GM19395 (cell line): ENCODE results near the gene ADORA2B.
"Not testable (repeated sequence)": the region's sequence is repeated elsewhere in the genome, so short reads cannot be mapped to it uniquely, and the experiment has no call there.

Experiments used
- ATAC-seq: cut with Tn5 transposase; IDR thresholded peaks from one replicate; pipeline ENCODE4 v1.9.1; 2021; ENCODE audit warnings: mild to moderate bottlenecking, moderate library complexity; ENCODE audit not compliant: unreplicated experiment

ADORA2B gene

GRCh38 chr17:15921640-15922039 lies 23.3 kb upstream of the ADORA2B start:
- no peak for ATAC-seq

- ATAC-seq, result no peak
Observed at GRCh38 chr17:15922586-15922985, 22.3 kb upstream of the ADORA2B start.

DNA sequence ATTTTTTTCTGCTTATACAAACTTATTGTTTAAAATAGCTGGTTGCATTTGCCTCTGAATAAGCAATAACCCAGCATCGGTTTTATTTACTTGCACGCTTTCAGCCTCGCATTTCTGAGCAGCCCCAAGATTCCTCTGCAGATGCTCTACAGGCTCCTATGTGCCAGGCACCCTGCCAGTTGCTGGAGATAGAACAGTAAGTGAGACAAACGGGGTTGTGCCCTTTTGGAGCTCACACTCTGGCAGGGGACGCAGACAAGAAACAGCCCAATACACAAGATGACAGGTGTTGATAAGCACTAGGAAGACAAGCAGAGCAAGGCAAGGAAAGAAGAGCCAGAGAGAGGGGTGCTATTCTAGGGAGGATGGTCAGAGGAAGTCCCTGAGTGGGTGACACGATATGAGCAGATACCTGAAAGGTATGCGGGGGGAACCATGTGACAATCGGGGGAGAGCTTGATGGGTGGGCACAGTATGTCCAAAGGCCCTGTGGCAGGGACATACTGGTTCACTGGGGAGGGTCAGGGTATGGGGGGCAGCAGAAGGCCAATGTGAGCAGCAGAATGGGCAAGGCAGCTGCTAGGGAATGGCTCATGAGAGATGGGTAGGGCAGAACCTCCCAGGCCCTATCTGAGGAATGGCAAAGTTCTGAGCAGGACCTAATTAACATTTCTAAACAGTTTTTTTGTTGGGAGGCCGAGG lies 18.7 kb upstream of the ADORA2B start:
- ATAC-seq, result no peak

DNA sequence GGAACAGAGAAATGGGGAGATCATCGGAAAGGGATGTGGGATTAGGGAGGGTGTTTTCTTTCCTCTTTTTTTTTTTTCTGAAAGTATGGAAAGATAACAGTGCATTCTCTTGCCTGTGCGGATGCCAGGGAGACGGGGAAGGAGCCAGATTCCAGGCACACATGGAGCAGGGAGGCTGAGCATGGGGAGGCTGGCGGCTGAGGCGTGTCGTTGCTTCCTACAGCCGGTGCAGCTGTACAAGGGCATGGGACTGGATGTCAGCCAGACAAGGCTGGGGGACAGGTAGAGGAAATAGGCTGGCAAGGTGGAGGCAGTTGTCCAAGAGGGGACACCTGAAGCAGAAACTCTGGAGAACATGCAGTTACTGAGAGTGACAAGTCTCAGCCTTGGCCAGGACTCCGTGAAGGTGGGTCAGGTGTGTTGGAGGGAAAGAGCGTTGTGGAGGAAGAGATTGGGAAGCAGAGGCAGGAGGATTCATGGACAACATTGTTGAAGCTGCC lies 16.6 kb upstream of the ADORA2B start:
- ATAC-seq, result no peak

- ATAC-seq, result no peak
Observed at GRCh38 chr17:15929941-15930340, 15.0 kb upstream of the ADORA2B start.

GRCh38 chr17:15930426-15930825 lies 14.5 kb upstream of the ADORA2B start:
- ATAC-seq, result no peak

GRCh38 chr17:15931394-15931793 lies 13.5 kb upstream of the ADORA2B start:
- ATAC-seq, result no peak

DNA sequence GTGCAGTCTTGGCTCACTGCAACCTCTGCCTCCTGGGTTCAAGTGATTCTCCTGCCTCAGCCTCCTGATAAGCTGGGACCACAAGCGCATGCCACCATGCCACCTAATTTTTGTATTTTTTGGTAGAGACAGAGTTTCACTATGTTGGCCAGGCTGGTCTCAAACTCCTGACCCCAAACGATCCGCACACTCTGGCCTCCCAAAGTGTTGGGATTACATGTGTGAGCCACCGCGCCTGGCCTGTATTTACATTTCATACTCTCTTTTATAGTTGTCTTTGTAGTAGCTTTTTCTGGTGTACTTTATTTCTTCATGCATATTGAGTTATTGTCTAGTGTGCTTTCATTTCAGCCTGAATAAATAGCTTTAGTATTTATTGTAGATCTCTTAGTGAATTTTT lies 10.1 kb upstream of the ADORA2B start:
- ATAC-seq, result no peak

DNA sequence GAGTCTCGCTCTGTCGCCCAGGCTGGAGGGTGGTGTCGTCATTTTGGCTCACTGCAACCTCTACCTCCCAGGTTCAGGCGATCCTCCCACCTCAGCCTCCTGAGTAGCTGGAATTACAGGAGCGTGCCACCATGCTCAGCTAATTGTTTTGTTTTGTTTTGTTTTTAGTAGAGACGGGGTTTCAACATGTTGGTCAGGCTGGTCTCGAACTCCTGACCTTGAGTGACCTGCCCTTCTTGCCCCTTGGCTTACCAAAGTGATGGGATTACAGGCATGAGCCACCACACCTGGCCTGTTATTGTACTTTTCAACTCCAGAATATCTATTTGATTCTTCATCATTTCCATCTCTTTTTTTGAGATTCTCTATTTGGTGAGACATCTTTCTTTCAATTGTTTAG lies 9.0 kb upstream of the ADORA2B start:
- no peak for ATAC-seq

DNA sequence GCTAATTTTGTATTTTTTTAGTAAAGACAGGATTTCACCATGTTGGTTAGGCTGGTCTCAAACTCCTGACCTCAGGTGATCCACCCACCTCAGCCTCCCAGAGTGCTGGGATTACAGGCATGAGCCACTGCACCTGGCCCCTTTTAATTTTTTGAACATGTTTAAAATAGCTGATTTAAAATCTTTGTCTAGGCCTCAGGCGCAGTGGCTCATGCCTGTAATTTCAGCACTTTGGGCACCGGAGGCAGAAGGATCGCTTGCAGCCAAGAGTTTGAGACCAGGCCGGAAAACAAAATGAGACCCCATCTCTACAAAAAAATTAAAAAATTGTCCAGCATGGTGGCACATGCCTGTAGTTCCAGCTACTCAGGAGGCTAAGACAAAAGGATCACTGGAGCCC lies 8.4 kb upstream of the ADORA2B start:
- ATAC-seq, result not testable (repeated sequence)

GRCh38 chr17:15941781-15942180 lies 3.1 kb upstream of the ADORA2B start:
- ATAC-seq, result no peak

DNA sequence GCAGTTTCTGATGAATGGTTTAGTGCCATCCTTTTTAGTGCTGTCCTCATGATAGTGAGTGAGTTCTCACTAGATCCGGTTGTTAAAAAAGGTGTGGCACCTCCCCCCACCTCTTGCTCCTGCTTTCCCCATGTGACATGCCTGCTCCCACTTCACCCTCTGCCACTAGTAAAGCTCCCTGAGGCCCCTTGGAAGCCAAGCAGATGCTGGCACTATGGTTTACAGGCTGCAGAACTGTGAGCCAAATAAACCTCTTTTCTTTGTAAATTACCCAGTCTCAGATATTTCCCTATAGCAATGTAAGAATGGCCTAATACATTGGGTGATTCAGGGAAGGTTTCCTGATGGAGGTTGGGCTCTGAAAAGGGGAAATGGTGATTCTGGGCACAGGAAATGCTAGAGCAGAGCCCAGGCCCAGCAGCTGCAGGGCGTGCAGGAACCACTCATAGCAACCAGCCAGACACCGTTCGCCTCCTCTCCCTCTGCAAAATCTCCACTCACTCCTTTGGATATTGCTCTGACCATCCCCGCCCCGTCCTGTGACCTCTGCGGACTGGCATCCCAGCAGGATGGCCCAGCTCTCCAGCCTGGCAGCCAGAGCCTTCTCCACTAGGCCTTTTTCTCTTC lies 2.6 kb upstream of the ADORA2B start:
- ATAC-seq, result no peak

DNA sequence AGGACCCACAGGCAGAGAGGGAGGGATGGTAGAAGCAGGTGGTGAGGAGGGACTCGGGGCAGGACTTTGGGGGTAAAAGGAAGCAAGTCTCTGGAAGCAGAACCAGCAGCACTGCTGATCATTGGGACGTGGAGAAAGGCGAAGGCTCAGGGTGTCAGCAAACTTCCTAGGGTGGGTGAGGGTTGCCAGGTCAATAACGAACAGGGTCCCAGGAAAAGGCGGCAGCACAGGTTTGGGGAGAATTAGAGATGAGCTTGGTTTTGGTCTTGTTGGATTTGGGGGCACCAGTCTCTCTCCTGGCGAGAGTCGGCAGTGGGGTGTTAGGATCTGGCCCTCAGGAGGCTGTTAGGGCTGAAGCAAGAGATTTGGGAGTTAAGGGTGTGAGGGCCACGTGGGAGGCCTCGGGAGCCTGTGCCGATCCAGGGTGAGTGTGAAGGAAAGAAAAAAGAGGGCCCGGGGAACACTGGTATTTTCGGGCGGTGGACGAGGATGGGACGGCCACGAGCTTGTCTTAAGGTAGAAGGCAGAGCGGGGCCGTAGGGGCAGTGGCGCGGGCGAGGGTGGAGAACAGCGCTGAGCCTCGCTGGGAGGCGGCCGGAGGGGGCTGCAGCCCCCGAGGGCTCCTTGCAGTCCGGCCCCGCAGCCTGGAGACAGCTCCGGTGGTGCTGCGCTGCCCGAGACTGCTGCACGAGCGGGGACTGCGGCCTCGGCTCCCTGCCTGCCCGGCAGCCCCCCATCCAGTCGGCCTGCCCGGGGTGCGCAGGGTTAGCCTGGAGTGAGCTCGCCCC lies 765 bp upstream of the ADORA2B start:
- no peak for ATAC-seq

GRCh38 chr17:15945527-15946191 lies 729 bp downstream of the ADORA2B start:
- no peak for ATAC-seq

- ATAC-seq, result no peak
Observed at GRCh38 chr17:15946611-15947120, 1.7 kb downstream of the ADORA2B start.

- no peak for ATAC-seq
Observed at GRCh38 chr17:15947271-15947670, 2.3 kb downstream of the ADORA2B start.

- no peak for ATAC-seq
Observed at GRCh38 chr17:15947976-15948752, 3.2 kb downstream of the ADORA2B start.

DNA sequence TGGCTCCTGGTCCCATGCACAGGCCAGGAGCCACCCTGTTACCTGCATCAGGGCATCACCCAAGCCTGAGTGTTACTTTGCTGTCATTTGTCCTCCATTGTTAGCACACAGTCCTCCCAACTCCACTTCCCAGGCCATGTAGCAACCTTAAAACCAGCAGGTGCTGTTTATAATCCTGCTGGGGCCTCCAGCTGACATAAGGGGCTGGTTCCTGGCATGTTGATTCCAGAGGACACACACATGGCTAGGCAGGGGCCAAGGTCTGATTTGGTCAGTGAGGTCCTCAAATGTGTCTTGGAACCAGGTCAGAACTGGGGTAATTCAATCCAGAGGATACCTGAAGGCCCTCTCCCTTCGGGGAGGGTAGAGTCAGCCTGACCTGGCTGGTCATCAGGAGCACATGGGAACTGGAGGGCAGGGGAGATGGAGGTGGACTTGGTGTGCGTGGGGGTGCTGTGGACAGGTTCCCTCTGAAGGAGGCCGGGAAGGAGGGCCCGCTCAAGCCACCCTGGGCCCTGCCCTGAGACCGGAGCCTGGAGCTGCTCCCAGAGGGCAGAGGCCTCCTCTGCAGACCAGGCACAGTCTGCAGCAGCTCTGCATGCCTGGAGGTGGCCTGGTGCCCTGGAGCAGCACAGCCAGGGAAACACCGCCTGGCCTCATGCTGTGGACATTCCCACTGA lies 6.6 kb downstream of the ADORA2B start:
- ATAC-seq, result no peak

- no peak for ATAC-seq
Observed at GRCh38 chr17:15952048-15952532, 7.2 kb downstream of the ADORA2B start.
